Measurements from ENCODE around the gene INHBE.
A peak's percentile ranks its signal among the peaks of the same experiment; 100 is the strongest.
"Not testable (repeated sequence)": the region's sequence is repeated elsewhere in the genome, so short reads cannot be mapped to it uniquely, and the experiment has no call there.

INHBE gene, protein sequence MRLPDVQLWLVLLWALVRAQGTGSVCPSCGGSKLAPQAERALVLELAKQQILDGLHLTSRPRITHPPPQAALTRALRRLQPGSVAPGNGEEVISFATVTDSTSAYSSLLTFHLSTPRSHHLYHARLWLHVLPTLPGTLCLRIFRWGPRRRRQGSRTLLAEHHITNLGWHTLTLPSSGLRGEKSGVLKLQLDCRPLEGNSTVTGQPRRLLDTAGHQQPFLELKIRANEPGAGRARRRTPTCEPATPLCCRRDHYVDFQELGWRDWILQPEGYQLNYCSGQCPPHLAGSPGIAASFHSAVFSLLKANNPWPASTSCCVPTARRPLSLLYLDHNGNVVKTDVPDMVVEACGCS

DNA sequence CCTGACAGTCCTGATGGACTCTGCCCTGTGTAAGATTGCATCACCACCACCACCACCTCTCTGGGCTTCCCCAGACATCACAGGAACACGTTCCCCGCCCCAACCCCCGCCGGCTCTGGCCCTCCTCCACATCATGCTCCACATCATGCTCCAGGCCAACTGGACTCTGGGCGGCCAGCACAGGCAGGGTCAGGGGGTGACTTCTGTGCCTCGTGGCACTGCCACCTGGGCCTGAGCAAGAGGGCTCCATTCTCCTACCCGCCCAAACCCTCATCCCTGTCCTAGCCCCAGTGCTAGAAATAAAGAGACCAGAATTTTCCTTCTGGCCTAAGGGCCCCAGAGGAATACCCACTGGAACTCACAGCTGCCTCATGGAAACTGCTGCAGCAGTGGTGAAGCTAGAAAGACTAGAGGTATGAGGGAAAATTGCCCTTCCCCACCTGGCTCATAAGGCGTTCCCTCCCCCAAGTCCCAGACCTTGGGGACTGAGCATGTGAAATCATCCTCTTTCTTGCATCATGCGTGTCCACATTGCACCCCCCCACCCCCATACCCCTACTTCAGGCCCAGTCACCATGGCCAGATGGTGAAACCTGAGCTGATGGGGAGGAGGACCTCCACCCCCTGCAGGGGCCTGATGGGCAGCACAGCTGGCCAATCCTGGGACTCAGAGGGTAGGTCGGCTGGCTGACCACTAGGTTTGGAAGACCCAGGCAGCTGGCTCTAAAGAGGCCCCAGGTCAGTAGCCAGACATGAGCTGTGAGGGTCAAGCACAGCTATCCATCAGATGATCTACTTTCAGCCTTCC is at the start of gene INHBE:
Gene INHBE, plus strand, starts transcription at position 742 of the 808 bp plus-strand sequence. CDS start 230 bp downstream, outside the sequence.
- no peak for DNase-seq (ENCODE audit: low read depth)

DNA sequence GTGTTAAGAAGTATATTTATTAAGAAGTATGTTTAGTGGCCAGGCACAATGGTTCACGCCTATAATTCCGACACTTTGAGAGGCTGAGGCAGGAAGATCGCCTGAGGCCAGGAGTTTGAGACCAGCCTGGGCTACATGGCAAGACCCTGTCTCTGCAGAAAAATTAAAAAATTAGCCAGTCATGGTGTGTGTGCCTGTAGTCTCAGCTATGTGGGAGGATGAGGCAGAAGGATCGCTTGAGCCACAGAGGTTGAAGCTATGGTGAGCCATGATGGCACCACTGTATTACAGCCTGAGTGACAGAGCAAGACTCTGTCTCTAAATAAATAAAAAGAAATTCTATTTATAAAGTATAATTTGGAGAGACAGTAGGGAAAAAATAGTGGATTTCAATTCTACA is 44.6 kb upstream of the INHBE start:
- DNase-seq (ENCODE audit: low read depth), result no peak

DNA sequence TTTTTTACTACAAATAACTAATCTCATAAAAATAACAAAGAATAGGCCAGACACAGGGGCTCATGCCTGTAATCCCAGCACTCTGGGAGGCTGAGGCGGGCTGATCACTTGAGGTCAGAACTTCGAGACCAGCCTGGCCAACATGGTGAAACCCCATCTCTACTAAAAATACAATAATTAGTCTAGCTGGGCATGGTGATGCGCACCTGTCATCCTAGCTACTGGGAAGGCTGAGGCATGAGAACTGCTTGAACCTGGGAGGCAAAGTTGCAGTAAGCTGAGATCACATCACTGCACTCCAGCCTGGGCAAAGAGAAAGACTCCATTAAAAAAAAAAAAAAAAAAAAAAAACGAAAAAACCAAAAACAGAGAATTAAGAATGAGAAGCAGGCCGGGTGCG is 40.9 kb upstream of the INHBE start:
- not testable (repeated sequence) for DNase-seq (ENCODE audit: low read depth)

DNA sequence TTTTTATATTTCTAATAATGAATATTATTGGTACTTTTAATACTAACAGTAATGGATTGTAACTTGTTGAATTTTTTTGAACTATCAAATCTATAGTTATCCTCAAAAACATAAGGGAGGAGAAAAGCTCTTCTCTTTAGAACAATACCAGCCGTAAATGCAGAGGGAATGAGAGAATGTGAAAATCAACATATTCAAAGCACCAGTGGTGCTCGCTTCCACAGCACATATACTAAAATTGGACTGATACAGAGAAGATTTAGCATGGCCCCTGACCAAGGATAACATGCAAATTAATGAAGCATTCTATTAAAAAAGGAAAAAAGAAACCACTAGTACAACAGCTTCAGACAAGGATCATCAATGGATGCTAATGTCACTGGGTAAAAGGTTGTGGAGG is 40.0 kb upstream of the INHBE start:
- no peak for DNase-seq (ENCODE audit: low read depth)

DNA sequence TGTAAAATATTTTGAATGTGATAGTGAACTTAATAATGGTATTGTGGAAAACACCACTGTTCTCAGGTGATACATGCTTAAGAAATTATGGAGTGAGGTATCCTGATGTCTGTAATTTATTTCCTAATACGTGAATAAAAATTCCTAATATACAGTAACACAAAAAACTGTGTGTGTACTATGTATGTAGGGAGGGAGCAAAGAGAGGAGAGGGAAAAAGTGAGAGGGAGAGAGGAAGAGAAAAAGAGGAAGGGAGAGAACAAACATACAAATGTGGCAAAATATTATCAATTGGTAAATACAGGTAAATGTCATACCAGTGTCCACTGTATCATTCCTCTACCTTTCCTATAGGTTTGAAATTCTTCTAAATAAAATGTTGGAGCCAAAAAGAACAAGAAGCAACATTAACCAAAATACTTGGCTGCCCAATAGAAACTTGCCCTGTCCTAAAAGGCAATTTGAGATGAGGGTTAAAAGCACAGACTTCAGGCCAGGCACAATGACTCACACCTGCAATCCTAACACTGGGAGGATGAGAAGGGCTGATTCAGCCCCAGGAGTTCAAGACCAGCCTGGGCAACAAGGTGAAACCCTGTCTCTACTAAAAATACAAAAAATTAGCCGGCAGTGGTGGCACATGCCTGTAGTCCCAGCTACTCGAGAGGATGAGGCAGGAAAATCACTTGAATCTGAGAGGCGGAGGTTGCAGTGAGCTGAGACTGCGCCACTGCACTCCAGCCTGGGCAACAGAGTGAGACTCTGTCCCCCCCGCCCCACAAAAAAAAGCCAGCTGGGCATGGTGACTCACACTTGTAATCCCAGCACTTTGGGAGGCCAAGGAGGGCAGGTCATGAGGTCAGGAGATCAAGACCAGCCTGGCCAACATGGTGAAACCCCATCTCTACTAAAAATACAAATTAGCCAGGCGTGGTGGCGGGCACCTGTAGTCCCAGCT is 38.8 kb upstream of the INHBE start:
- peak; percentile 21 for DNase-seq (ENCODE audit: low read depth)

DNA sequence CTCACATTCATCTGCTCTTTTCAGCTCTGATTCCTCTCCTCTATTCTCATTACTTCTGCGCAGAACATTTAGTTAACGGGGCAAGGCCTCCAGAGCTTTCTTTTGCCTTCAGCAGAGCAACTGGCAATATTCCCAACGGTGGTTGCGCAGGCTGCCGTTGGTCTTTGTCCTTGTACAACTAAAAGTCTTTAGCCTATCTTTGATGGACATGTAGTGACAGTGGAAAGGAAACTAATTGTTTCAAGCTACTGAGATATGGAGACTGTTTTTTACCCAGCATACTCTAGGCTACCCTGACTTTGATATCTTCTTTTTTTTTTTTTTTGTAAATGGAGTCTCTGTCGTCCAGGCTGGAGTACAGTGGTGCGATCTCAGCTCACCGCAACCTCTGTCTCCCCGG is 36.9 kb upstream of the INHBE start:
- DNase-seq (ENCODE audit: low read depth), result no peak

DNA sequence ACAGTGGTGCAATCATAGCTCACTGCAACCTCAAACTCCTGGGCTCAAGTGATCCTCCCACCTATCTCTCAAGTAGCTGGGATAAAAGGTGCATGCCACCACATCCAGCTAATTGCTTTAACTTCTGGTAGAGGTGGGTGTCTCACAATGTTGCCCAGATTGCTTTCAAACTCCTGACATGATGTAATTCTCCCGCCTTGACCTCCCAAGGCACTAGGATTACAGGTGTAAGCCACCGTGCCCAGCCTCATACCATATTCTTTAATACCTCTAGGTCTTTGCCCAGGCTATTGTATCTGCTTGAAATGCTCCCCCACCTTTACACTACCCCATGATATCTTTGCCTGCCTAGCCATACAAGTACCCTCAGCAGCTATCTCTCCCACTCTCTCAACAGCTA is 35.6 kb upstream of the INHBE start:
- no peak for DNase-seq (ENCODE audit: low read depth)

DNA sequence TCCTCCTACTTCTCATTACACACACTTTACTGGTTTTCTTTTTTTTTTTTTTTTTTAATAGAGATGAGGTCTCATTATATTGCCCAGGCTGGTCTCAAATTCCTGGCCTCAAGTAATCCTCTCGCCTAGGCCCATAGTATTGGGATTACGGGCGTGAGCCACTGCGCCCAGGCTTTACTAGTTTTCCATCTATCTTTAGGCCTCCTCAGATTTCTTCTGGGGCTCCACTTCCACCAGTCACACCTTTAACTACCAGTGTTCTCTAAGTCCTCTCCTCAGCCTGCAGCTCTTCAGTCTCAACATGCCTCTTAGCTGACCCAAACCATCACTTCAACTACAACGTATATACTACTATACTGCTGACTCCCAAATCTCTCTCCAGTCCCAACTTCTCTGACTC is 34.6 kb upstream of the INHBE start:
- DNase-seq (ENCODE audit: low read depth), result no peak

DNA sequence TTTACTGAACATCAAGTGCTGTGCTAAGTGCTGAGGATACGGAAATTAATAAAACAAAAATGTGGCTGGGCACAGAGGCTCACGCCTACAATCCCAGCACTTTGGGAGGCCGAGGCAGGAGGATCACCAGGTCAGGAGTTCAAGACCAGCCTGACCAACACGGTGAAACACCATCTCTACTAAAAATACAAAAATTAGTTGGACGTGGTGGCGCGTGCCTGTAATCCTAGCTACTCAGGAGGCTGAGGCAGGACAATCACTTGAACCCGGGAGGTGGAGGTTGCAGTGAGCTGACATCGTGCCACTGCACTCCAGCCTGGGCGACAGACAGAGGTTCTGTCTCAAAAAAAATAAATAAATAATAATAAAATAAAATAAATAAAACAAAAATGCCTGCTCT is 28.2 kb upstream of the INHBE start:
- DNase-seq (ENCODE audit: low read depth), result not testable (repeated sequence)

DNA sequence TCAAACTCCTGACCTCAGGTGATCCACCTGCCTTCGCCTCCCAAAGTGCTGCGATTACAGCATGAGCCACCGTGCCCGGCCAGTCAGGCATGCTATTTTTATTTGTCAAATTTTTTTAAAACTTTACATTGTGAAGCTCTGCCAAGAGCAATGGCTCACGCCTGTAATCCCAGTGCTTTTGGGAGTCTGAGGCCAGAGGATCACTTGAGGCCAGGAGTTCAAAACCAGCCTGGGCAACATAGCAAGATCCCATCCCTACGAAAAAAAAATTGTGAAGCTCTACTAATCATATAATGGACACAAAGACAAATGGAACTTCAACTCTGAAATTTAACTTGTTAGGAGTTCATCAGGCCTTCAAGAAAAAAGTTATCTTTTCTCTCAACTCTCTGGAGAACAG is 26.1 kb upstream of the INHBE start:
- DNase-seq (ENCODE audit: low read depth), result no peak

DNA sequence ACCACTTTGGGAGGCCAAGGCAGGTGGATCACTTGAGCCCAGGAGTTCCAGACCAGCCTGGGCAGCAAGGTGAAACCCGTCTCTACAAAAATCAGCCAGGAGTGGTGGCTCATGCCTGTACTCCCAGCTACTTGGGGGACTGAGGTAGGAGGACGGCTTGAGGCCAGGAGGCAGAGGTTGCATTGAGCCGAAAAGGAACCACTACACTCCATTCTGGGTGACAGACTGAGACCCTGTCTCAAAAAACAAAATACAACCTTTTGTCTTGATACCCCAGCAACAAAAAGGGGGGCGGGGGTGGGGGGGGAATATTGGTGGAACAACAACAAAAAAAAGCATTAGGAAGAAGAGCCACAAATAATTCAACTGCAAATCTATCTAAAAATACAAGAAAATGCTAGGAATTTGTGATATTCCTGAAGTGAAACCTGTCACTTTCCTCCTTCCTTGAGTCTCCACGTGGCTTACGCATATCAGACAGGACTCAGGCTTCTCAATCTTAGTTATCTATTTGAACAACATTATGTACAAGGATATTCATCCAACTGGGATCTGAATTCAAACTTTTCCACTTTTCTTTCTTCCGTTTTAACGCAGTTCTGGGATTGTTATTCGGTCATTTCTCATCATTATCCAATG is 25.5 kb upstream of the INHBE start:
- DNase-seq (ENCODE audit: low read depth), result no peak

DNA sequence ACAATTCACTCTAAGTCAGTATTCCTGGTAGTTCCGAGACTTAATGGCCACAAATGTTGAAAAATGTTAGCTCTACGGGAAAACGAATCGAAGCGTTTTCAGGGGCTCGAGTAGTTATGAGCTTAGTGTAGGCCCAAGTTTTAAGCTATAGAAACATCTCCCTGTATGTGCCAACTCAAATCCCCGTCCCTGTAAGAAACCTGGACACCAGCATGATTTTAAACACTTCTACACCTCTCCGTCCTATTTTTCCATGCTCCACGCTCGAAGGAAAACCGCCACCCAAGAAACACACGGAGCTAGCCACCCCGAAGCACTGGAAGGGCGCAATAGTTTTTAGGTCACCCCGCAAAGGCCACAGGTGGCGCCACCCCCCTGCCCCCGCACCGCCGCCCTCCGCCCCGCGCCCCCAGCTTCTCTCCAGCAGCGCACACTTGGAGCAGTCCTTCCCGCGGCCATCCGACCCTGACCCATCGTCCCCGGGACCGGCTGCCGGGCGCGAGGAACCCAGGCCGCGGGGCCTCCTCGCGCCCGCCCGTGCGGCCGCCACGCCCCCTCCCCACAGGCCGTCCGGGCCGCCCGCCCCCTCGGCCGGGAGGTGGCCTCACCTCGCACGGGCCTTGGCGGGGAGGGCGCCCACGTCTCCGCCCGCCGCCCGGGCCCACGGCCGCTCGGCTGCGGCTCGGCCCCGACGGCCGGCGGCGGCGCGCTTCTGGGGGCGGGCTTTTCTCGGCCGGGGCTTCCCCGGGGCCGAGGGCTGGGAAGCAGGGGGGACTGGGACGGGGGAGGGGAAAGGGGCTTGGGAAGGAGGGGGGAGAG is 24.8 kb upstream of the INHBE start:
- DNase-seq (ENCODE audit: low read depth), result no peak

DNA sequence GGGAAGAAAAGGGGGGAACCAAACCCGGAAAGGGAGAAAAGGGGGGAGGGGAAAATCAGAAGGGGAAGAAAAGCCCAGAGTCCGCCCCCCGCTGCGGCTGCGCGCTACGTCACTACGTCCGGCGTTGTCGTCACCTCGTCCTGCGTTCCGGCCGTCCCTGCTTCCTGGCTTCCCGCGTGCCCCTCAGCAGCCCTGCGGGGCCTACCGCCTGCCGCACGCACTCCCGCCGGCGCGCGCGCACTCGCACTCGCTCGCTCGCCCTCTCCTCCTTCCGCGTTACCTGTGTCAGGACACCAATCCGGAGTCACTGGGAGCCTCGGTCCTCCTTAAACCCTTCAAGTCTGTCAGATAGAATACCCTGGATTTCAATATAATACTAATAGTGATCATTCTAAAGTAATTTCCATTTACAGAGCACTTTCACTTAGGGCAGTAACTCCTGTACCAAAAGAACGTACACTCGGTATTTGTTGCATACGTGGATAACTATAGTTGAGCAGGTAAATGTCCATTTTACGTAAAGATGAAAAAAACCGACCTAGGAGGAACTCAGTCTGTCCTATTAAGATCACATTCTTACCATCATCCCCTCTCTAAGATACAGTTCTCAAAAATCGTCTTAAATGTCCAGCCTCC is 24.1 kb upstream of the INHBE start, which contains the start of gene R3HDM2:
Gene R3HDM2, minus strand, starts transcription at position 113 of the 636 bp plus-strand sequence. CDS start 120,615 bp downstream, outside the sequence.
- DNase-seq (ENCODE audit: low read depth), result peak; percentile 86

DNA sequence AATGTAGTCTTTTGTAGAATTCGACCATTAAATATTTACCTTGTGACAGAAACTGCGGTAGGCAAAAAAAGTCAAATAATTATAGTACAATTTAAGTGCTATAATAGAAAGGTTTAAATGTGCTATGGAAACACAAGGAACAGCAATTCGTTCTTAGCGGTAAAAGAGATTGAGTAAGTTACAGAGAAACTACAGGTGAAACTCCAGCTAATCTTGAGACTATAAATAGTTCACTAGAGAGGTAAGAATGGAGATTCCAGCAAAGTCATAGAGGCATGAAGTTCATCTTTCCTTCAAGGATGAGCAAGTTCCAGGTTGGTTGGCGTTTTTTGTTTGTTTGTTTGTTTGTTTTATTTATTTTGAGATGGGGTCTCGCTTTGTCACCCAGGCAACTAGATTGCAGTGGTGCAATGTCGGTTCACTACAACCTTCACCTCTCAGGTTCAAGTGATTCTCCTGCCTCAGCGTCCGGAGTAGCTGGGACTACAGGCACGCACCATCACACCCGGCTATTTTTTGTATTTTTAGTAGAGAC is 23.4 kb upstream of the INHBE start:
- DNase-seq (ENCODE audit: low read depth), result no peak

DNA sequence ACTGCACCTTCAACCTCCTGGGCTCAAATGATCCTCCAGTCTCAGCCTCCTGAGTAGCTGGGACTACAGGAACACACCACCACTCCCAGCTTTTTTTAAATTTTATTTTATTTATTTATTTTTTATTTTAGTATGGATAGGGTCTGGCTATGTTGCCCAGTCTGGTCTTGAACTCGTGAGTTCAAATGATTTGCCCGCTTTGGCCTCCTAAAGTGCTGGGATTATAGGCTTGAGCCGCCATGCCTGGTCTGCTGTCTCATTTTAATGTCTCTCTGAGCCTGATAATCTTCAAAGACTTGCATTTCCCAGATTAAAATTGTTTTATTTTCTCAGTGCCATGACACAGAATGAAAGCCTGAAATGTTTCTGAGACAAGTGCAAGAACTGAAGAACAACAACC is 21.7 kb upstream of the INHBE start:
- no peak for DNase-seq (ENCODE audit: low read depth)

DNA sequence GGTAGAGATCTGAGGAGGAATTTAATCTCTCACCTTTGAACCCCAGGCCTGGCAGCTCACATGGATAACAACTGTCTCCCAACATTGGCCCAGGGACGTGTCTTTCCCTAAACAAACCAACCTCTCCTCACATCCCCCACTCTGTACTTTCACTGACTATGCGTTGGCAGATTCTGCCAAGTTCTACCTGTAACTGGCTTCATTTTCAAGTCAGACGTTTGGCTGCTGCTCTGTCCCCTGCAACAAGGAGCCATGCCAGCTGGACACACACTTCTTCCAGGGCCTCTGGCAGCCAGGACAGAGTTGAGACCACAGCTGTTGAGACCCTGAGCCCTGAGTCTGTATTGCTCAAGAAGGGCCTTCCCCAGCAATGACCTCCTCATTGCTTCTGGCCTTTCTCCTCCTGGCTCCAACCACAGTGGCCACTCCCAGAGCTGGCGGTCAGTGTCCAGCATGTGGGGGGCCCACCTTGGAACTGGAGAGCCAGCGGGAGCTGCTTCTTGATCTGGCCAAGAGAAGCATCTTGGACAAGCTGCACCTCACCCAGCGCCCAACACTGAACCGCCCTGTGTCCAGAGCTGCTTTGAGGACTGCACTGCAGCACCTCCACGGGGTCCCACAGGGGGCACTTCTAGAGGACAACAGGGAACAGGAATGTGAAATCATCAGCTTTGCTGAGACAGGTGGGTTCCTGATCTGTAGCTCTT is 20.4 kb upstream of the INHBE start, which contains the start of gene INHBC:
Gene INHBC, plus strand, starts transcription at position 268 of the 707 bp plus-strand sequence. Its CDS starts 103 bp downstream, at position 371.
- no peak for DNase-seq (ENCODE audit: low read depth)

DNA sequence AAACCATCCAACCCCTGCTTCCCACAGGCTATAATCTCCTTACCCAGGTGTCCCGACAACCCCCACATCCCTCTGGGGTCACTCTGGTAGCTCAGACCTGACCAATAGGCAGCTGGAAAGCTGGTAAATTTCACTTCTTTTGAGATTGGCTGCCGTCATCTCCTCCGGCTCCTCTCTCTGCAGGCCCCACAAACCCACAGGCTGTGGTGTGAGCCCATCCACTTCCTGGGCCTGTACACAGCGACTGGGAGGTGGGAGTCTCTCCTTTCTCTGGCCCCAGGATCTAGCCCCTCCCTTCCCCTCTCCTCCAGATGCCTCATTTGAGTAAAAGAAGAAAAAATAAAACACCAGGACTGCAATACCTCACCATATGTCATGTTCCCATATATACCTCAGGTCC is 19.8 kb upstream of the INHBE start:
- DNase-seq (ENCODE audit: low read depth), result no peak

DNA sequence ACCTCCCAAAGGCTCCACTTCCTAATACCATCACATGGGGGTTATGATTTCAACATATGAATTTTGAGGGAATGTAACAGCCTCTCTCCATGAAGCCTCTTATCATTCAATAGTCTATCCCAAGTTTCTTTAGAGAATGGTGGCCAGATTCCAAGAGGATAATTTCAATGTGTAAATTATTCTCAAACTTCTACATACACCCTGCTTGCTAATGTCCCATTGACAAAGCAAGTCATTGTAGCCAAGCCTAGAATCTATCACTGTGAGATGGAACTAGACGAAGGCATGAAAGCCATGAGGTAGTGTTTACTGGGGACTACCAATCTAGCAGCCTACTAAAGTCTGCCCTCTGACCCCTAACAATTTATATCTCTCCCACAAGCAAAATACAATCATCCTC is 16.7 kb upstream of the INHBE start:
- no peak for DNase-seq (ENCODE audit: low read depth)

DNA sequence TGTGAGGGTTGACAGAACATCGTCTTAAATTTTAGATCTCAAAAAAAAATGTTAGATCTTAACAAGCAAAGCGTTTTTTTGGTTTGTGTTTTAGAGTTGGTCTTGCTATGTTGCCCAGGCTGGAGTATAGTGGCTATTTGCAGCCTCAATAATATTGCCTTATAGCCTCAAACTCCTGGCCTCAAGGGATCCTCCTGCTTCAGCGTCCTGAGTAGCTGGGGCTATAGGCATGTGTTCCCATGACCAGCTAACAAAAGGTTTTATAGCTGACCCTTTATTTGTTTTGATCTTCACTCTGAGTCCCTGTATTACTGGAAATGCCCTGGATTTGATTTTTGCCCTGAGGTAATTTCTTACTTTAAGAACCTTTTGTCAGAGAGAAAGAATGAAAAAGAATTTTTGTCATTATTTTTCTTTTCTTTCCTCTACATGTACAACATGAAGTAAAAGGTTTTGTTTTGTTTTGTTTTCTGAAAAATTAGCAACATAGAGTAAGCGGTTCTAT is 15.3 kb upstream of the INHBE start:
- DNase-seq (ENCODE audit: low read depth), result no peak
